ENCODE measurements around the gene FCHSD2.

Gene FCHSD2

DNA sequence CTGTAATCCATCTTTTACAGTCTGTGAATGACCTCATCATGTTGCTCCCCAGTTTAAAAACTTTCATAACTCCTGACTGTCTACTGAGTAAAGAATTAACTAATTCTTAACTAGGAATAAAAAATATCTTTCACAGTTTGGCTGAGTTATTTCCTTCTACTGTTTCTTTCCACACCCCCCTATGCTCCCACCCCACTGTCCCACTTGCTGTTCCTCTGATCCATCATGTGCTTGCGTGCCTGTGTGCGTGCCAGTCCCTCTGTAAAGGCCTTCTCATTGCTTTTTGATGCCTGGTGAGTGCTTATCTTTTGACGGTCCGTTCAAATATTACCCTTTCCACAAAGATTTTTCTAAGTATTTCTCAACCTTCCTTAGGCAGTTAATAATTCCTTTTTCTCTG is 272.3 kb downstream of the FCHSD2 start:
- CTCF ChIA-PET = interaction anchor here (1.9 kb wide), 1 partner anchor 38 kb away, joined by 4 read pairs; no protein-coding TSS in a partner anchor
- H3K36me3 ChIP-seq (ENCODE audit: control insufficient read depth in 2 of 2, insufficient read depth in 1 of 2, low read length in 2 of 2) = peaks cover 0 to 6% of the 10 kb centered on the region in 2 experiments; a peak in 1 of 3 replicates
- H3K4me3 ChIP-seq (ENCODE audit: low read depth, low read length) = no peak overlapping the region
- POLR2A ChIA-PET = no interaction called here
- TF ChIP-seq, protein P1, sequence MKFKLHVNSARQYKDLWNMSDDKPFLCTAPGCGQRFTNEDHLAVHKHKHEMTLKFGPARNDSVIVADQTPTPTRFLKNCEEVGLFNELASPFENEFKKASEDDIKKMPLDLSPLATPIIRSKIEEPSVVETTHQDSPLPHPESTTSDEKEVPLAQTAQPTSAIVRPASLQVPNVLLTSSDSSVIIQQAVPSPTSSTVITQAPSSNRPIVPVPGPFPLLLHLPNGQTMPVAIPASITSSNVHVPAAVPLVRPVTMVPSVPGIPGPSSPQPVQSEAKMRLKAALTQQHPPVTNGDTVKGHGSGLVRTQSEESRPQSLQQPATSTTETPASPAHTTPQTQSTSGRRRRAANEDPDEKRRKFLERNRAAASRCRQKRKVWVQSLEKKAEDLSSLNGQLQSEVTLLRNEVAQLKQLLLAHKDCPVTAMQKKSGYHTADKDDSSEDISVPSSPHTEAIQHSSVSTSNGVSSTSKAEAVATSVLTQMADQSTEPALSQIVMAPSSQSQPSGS (tag by site-specific recombination; IDR thresholded peaks at IDR 0.05; ENCODE audit: low read depth) = 0 out of 2 replicates have a peak, but pooled peaks have one; percentile 10
- no peak for TF ChIP-seq ZBTB20 (tag by site-specific recombination; IDR thresholded peaks at IDR 0.05)
- H3K27ac ChIP-seq (ENCODE audit: extremely low read depth, low read depth, low read length) = no peak overlapping the region
- no peaks in the 10 kb centered on the region for H3K4me1 ChIP-seq (ENCODE audit: control insufficient read depth, insufficient read depth, low read length)
- no peaks in the 10 kb centered on the region for H3K9me3 ChIP-seq (ENCODE audit: control insufficient read depth, insufficient read depth, low read depth, low read length)

DNA sequence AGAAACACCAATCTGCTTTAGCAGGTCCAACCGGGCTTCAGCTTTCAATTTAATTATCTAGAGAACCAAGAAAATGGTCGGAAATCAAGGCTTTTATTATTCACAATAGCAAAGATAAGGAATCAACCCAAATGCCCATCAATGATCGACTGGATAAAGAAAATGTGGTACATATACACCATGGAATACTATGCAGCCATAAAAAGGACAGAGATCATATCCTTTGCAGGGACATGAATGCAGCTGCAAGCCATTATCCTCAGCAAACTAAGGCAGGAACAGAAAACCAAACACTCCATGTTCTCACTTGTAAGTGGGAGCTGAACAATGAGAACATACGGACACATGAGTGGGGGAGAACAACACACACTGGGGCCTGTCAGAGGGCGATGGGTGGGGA is 274.1 kb downstream of the FCHSD2 start:
- CTCF ChIA-PET = interaction anchor here (0.6 kb wide), 1 partner anchor 40 kb away, joined by 3 read pairs; no protein-coding TSS in a partner anchor
- POLR2A ChIA-PET = no interaction called here
- no peaks in the 10 kb centered on the region for H3K4me1 ChIP-seq (ENCODE audit: control insufficient read depth, insufficient read depth, low read length)
- H3K4me3 ChIP-seq (ENCODE audit: low read depth, low read length) = no peak overlapping the region
- no peak overlapping the region for H3K27ac ChIP-seq (ENCODE audit: extremely low read depth, low read depth, low read length)
- TF ChIP-seq ZNF146 (tag by site-specific recombination; IDR thresholded peaks at IDR 0.05) = peak; percentile 59; the same call in 1 of the 2 replicates
- TF ChIP-seq ZNF169 (tag by site-specific recombination; IDR thresholded peaks at IDR 0.05) = no peak
- TF ChIP-seq ZNF660 (tag by site-specific recombination; IDR thresholded peaks at IDR 0.05) = no peak
- H3K36me3 ChIP-seq (ENCODE audit: control insufficient read depth in 2 of 2, insufficient read depth in 1 of 2, low read length in 2 of 2) = peaks cover 0 to 6% of the 10 kb centered on the region in 2 experiments; a peak in 1 of 3 replicates
- H3K9me3 ChIP-seq (ENCODE audit: control insufficient read depth, insufficient read depth, low read depth, low read length) = no peaks in the 10 kb centered on the region

DNA sequence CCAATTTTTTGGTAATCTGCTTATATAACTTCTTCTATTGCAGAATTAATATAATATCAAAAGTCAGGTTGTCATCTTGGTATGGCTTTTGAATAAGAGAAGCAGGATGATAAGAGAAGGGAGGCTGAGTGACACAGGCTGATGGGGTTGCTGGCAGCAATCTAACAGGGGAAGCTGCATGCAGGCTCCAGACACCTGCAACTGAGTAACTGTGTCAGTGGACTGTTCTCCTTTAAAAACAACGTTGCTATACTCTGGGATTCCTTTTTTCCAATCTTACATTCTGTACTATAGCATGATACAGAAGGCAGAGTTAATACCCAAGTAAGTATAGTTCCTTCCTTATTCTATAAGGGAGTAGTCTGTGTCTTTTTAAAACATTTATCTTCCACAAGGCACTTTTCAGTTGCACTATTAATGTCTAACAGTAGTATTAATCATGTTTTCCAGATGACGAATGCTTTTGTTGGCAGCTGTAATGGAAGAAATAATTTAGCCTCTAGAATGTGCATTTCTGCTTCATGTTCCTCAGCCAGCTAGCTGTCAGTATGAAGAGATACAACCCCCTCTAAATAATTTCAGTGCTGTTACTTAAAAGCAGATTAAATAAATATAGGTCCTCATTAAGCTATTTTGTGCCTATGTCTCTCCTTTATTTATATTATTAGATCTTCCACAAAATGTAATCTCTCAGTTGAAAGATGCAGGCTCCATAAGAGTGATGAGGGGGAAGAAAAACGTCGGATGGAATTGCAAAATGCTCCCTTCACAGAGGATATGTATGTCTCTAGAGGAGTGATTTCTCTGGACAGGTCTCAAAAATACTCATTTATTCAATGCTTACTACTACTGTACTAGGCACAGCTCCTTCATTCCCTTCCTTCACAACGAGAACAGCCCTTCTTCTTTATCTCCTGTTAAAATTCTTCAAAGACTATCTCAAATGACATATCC is 277.1 kb downstream of the FCHSD2 start:
- TF ChIP-seq ZNF670 (tag by site-specific recombination; IDR thresholded peaks at IDR 0.05; ENCODE audit: low read depth) (no peak), ZNF510 (tag by site-specific recombination; IDR thresholded peaks at IDR 0.05; ENCODE audit: insufficient replicate concordance) (no peak), ZNF501 (tag by site-specific recombination; IDR thresholded peaks at IDR 0.05) (no peak), OSR2 (tag by site-specific recombination; IDR thresholded peaks at IDR 0.05) (no peak), ZNF423 (tag by site-specific recombination; IDR thresholded peaks at IDR 0.05) (no peak), ZNF701 (tag by site-specific recombination; IDR thresholded peaks at IDR 0.05) (no peak), HOXD13 (CRISPR knock-in tag; IDR thresholded peaks at IDR 0.05; ENCODE audit: borderline replicate concordance) (no peak), BCL11A (tag by site-specific recombination; IDR thresholded peaks at IDR 0.05; ENCODE audit: low read depth) (no peak), TRIM28 (IDR thresholded peaks at IDR 0.05; ENCODE audit: borderline replicate concordance, low read length) (no peak)
- TF ChIP-seq, protein P2, sequence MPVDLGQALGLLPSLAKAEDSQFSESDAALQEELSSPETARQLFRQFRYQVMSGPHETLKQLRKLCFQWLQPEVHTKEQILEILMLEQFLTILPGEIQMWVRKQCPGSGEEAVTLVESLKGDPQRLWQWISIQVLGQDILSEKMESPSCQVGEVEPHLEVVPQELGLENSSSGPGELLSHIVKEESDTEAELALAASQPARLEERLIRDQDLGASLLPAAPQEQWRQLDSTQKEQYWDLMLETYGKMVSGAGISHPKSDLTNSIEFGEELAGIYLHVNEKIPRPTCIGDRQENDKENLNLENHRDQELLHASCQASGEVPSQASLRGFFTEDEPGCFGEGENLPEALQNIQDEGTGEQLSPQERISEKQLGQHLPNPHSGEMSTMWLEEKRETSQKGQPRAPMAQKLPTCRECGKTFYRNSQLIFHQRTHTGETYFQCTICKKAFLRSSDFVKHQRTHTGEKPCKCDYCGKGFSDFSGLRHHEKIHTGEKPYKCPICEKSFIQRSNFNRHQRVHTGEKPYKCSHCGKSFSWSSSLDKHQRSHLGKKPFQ (tag by site-specific recombination; IDR thresholded peaks at IDR 0.05) = no peak
- TF ChIP-seq, protein P3, sequence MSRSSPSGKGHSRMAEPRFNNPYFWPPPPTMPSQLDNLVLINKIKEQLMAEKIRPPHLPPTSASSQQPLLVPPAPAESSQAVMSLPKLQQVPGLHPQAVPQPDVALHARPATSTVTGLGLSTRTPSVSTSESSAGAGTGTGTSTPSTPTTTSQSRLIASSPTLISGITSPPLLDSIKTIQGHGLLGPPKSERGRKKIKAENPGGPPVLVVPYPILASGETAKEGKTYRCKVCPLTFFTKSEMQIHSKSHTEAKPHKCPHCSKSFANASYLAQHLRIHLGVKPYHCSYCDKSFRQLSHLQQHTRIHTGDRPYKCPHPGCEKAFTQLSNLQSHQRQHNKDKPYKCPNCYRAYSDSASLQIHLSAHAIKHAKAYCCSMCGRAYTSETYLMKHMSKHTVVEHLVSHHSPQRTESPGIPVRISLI (tag by site-specific recombination; IDR thresholded peaks at IDR 0.05) = no peak
- TF ChIP-seq, protein P4, sequence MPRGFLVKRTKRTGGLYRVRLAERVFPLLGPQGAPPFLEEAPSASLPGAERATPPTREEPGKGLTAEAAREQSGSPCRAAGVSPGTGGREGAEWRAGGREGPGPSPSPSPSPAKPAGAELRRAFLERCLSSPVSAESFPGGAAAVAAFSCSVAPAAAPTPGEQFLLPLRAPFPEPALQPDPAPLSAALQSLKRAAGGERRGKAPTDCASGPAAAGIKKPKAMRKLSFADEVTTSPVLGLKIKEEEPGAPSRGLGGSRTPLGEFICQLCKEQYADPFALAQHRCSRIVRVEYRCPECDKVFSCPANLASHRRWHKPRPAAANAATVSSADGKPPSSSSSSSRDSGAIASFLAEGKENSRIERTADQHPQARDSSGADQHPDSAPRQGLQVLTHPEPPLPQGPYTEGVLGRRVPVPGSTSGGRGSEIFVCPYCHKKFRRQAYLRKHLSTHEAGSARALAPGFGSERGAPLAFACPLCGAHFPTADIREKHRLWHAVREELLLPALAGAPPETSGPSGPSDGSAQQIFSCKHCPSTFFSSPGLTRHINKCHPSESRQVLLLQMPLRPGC (tag by site-specific recombination; IDR thresholded peaks at IDR 0.05) = no peak
- POLR2A ChIA-PET = interaction anchor here (0.6 kb wide), 1 partner anchor 24 kb away, joined by 6 read pairs; no protein-coding TSS in a partner anchor
- no peaks in the 10 kb centered on the region for H3K9me3 ChIP-seq (ENCODE audit: control insufficient read depth, insufficient read depth, low read depth, low read length)
- H3K27ac ChIP-seq (ENCODE audit: extremely low read depth, low read depth, low read length) = no peak overlapping the region
- H3K4me3 ChIP-seq (ENCODE audit: low read depth, low read length) = no peak overlapping the region
- CTCF ChIA-PET = interaction anchor here (0.6 to 1.0 kb wide), 2 partner anchors 140 to 178 kb away, joined by 3 read pairs; no protein-coding TSS in a partner anchor
- no peaks in the 10 kb centered on the region for H3K4me1 ChIP-seq (ENCODE audit: control insufficient read depth, insufficient read depth, low read length)
- H3K36me3 ChIP-seq (ENCODE audit: control insufficient read depth in 2 of 2, insufficient read depth in 1 of 2, low read length in 2 of 2) = peaks cover 0 to 6% of the 10 kb centered on the region in 2 experiments; a peak in 1 of 3 replicates

Data from HEK293 (cell line).